PFSK-1 (cell line): ENCODE results near the gene IRF1.

Experiments
- FOXP2 ChIP-seq: optimal IDR thresholded peaks from 2 replicates; pipeline ENCODE3; 2011; ENCODE audit warnings: borderline replicate concordance, control low read depth, inconsistent platforms; ENCODE audit not compliant: insufficient read depth; ENCODE audit errors: extremely low read length, extremely low read depth
- POLR2AphosphoS5 ChIP-seq: IDR thresholded peaks from 2 replicates; pipeline ENCODE4 v1.6.1; 2012; ENCODE audit warnings: low read depth, mild to moderate bottlenecking, control low read depth, low read length, moderate library complexity
- REST ChIP-seq, 2 experiments: IDR thresholded peaks; 2 replicates each; pipeline versions ENCODE4 v1.6.1 to v1.8.0; 2011 to 2012; ENCODE audit warnings: low read depth in 2 of 2, low read length in 2 of 2, control low read depth in 1 of 2, inconsistent platforms in 1 of 2, mild to moderate bottlenecking in 1 of 2, moderate library complexity in 1 of 2; ENCODE audit not compliant: insufficient read depth in 1 of 2
- SIN3A ChIP-seq: IDR thresholded peaks from 2 replicates; pipeline ENCODE4 v1.6.1; 2012; ENCODE audit warnings: mild to moderate bottlenecking, low read length, moderate library complexity, borderline replicate concordance; ENCODE audit not compliant: insufficient read depth
- TAF1 ChIP-seq: IDR thresholded peaks from 2 replicates; pipeline ENCODE4 v1.6.1; 2012; ENCODE audit warnings: low read length, control low read depth, borderline replicate concordance; ENCODE audit not compliant: insufficient read depth

GRCh38 chr5:132465059-132465707 is 25.4 kb downstream of the IRF1 start:
- TF ChIP-seq REST (IDR thresholded peaks at IDR 0.05; ENCODE audit: insufficient read depth in 1 of 2, low read depth in 2 of 2, low read length in 2 of 2) = no peak
- TF ChIP-seq POLR2AphosphoS5 = no peak
- no peak for TF ChIP-seq TAF1
- no peak for TF ChIP-seq SIN3A
- TF ChIP-seq FOXP2 = no peak
